K562 (cell line): ENCODE data around the gene CELA3B. TPM values are rescaled to one million over a fixed set of nuclear protein-coding genes. Genes with fewer than 3 reads are reported as not detected.

Experiments
- FOXJ3 ChIP-seq: sonication (generic); formaldehyde crosslinking; IDR thresholded peaks from 2 replicates; pipeline ENCODE4 v1.4.0; 2020; ENCODE audit warnings: mild to moderate bottlenecking, missing genetic modification reagents
- FOXK2 ChIP-seq, 2 experiments: fragments of 450-650 bp; IDR thresholded peaks in 1 of 2; conservative IDR thresholded peaks in 1 of 2; 2 replicates each; pipeline ENCODE4 v1.6.1; 2016; ENCODE audit warnings: low read depth in 2 of 2, mild to moderate bottlenecking in 1 of 2
- MEF2A ChIP-seq: IDR thresholded peaks from 2 replicates; pipeline ENCODE4 v1.6.1; 2011; ENCODE audit warnings: low read depth, mild to moderate bottlenecking, low read length, moderate library complexity; ENCODE audit not compliant: control insufficient read depth
- NCOA4 ChIP-seq: fragments of 450-650 bp; IDR thresholded peaks from 2 replicates; pipeline ENCODE4 v1.6.1; 2018; ENCODE audit warnings: mild to moderate bottlenecking; ENCODE audit not compliant: partially characterized antibody
- POLR2AphosphoS2 ChIP-seq: IDR thresholded peaks from 2 replicates; pipeline ENCODE4 v1.6.1; 2012; ENCODE audit warnings: low read length, improper control_type of control experiment
- TRIM24 ChIP-seq, 2 experiments: fragments of 450-650 bp; IDR thresholded peaks; 2 replicates each; pipeline ENCODE4 v1.6.1; 2016
- XRCC3 ChIP-seq: fragments of 450-650 bp; IDR thresholded peaks from 2 replicates; pipeline ENCODE4 v1.6.1; 2017; ENCODE audit warnings: mild to moderate bottlenecking, moderate library complexity
- ZFPM2 ChIP-seq: fragments of 250-450 bp; sonication (Bioruptor Pico); IDR thresholded peaks from 2 replicates; pipeline ENCODE4 v1.5.1; 2022; ENCODE audit warnings: mild to moderate bottlenecking
- ZNF140 ChIP-seq: fragments of 250-450 bp; sonication (Bioruptor Pico); IDR thresholded peaks from 2 replicates; pipeline ENCODE4 v1.8.0; 2021; ENCODE audit warnings: moderate library complexity, mild to moderate bottlenecking, inconsistent platforms
- ZNF184 ChIP-seq: sonication (generic); formaldehyde crosslinking; IDR thresholded peaks from 2 replicates; pipeline ENCODE4 v1.5.0; 2020; ENCODE audit warnings: missing genetic modification reagents
- ZNF311 ChIP-seq: fragments of 250-450 bp; sonication (Bioruptor Pico); IDR thresholded peaks from 2 replicates; pipeline ENCODE4 v1.4.0; 2020; ENCODE audit warnings: mild to moderate bottlenecking, moderate library complexity
- ZNF778 ChIP-seq: fragments of 450-650 bp; formaldehyde crosslinking; IDR thresholded peaks from 2 replicates; pipeline ENCODE4 v1.4.0; 2020; ENCODE audit warnings: mild to moderate bottlenecking, moderate library complexity
- polyA plus RNA-seq, 8 experiments: library from polyadenylated mRNA; depleted of rRNA in 4 of 8; stranded (reverse) in 5 of 8; unstranded in 3 of 8; fragments of >200 nt; fragmentation: Nextera tagmentation in 2 of 8; fragmentation: Illumina TruSeq in 1 of 8; extraction: Ambion mirVana in 2 of 8; extraction: Trizol in 1 of 8; gene quantifications; 2 replicates each; pipeline versions ENCODE4 v1.2.1 to v1.2.3, GENCODE V29; 2011 to 2014; ENCODE audit warnings: inconsistent platforms in 1 of 8, missing spikeins in 1 of 8
- total RNA-seq, 7 experiments: library from RNA; depleted of rRNA in 6 of 7; stranded (reverse); fragments of >200 nt in 6 of 7; fragmentation: Illumina TruSeq in 2 of 7; extraction: Trizol in 2 of 7; gene quantifications; 2 replicates each; pipeline versions ENCODE4 v1.2.1 to v1.2.3, GENCODE V29; 2011 to 2021; ENCODE audit warnings: low replicate concordance in 1 of 7
- TF ChIP-seq, protein P1 (sequence below), 2 experiments: IDR thresholded peaks in 1 of 2; conservative IDR thresholded peaks in 1 of 2; 2 replicates each; pipeline ENCODE4 v1.6.1; 2016; ENCODE audit warnings: low read depth in 2 of 2, mild to moderate bottlenecking in 1 of 2, missing compliant biosample characterization in 1 of 2, missing genetic modification characterization in 1 of 2, moderate library complexity in 1 of 2
- TF ChIP-seq, protein P2 (sequence below): fragments of 450-650 bp; IDR thresholded peaks from 2 replicates; pipeline ENCODE4 v1.6.1; 2016; ENCODE audit warnings: mild to moderate bottlenecking
- TF ChIP-seq, protein P3 (sequence below): fragments of 250-450 bp; sonication (Bioruptor Pico); IDR thresholded peaks from 2 replicates; pipeline ENCODE4 v1.6.1; 2021; ENCODE audit warnings: mild to moderate bottlenecking
- TF ChIP-seq, protein P4 (sequence below): fragments of 250-450 bp; sonication (Bioruptor Pico); IDR thresholded peaks from 2 replicates; pipeline ENCODE4 v1.5.1; 2021; ENCODE audit warnings: mild to moderate bottlenecking
- TF ChIP-seq, protein P5 (sequence below): fragments of 150-350 bp; conservative IDR thresholded peaks from 2 replicates; pipeline ENCODE4 v1.6.1; 2014; ENCODE audit warnings: low read length

CELA3B gene
- total and polyA plus RNA-seq, 9 of the 15 experiments (the other 6 are each of a cell fraction or from before 2014, with no cell fraction given) = 3.1 TPM; not detected in 8

DNA sequence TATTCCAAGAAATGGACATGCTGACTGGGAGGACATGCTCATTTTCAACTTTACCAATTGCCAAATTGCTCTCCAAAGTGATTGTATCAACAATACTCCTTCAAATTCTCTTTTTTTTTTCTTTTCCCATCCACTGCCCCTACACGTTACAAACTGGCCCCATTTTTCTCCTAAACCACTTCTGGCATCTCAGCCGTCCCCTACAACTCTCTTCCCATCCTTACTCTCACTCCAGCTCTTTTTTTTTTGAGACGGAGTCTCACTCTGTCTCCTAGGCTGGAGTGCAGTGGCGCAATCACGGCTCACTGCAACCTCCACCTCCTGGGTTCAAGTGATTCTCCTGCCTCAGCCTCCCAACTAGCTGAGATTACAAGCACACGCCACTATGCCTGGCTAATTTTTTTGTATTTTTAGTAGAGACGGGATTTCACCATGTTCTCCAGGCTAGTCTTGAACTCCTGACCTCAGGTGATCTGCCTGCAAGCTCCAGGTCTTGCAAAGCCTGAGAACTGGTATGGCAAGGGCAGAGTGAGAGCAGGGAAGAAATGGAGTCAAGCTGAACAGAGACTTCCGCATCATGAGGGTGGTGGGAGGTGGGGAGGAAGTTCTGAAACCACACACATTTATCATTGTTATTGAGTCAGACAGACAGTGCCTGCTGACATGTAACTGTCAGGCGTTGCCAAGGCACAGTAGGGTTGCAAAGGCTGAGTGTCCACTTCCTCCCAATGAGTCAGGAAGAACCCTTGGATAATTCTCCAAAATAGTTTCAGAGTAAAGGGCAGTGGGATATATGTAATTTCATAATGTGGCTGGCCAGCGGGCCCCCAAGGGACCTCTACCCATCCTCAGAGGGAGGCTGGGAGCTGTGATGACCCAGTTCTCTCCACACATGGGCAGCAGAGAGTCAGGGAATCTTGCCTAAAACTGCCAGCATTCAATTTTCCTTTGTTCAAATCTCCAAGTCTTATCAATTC lies 42.0 kb downstream of the CELA3B start (continued):
- TF ChIP-seq, protein P1, sequence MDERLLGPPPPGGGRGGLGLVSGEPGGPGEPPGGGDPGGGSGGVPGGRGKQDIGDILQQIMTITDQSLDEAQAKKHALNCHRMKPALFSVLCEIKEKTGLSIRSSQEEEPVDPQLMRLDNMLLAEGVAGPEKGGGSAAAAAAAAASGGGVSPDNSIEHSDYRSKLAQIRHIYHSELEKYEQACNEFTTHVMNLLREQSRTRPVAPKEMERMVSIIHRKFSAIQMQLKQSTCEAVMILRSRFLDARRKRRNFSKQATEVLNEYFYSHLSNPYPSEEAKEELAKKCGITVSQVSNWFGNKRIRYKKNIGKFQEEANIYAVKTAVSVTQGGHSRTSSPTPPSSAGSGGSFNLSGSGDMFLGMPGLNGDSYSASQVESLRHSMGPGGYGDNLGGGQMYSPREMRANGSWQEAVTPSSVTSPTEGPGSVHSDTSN (CRISPR knock-in tag; IDR thresholded peaks at IDR 0.05; ENCODE audit: low read depth) = peak; percentile 97
- TF ChIP-seq, protein P1 (tag; conservative IDR thresholded peaks at IDR 0.05; ENCODE audit: low read depth) = peak; percentile 99
- TF ChIP-seq ZNF778 = no peak
- TF ChIP-seq MEF2A = peak; percentile 30; the same call in 1 of the 2 replicates
- TF ChIP-seq, protein P2, sequence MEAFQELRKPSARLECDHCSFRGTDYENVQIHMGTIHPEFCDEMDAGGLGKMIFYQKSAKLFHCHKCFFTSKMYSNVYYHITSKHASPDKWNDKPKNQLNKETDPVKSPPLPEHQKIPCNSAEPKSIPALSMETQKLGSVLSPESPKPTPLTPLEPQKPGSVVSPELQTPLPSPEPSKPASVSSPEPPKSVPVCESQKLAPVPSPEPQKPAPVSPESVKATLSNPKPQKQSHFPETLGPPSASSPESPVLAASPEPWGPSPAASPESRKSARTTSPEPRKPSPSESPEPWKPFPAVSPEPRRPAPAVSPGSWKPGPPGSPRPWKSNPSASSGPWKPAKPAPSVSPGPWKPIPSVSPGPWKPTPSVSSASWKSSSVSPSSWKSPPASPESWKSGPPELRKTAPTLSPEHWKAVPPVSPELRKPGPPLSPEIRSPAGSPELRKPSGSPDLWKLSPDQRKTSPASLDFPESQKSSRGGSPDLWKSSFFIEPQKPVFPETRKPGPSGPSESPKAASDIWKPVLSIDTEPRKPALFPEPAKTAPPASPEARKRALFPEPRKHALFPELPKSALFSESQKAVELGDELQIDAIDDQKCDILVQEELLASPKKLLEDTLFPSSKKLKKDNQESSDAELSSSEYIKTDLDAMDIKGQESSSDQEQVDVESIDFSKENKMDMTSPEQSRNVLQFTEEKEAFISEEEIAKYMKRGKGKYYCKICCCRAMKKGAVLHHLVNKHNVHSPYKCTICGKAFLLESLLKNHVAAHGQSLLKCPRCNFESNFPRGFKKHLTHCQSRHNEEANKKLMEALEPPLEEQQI = no peak
- TF ChIP-seq ZNF184 (CRISPR knock-in tag) = no peak
- no peak for TF ChIP-seq NCOA4
- peak; percentile 12 to 66; a peak in 2 of 4 replicates for TF ChIP-seq TRIM24 (IDR thresholded peaks at IDR 0.05)
- TF ChIP-seq, protein P3, sequence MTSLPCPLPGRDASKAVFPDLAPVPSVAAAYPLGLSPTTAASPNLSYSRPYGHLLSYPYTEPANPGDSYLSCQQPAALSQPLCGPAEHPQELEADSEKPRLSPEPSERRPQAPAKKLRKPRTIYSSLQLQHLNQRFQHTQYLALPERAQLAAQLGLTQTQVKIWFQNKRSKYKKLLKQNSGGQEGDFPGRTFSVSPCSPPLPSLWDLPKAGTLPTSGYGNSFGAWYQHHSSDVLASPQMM (CRISPR knock-in tag) = no peak
- TF ChIP-seq ZNF140 (CRISPR knock-in tag) = no peak
- TF ChIP-seq, protein P4, sequence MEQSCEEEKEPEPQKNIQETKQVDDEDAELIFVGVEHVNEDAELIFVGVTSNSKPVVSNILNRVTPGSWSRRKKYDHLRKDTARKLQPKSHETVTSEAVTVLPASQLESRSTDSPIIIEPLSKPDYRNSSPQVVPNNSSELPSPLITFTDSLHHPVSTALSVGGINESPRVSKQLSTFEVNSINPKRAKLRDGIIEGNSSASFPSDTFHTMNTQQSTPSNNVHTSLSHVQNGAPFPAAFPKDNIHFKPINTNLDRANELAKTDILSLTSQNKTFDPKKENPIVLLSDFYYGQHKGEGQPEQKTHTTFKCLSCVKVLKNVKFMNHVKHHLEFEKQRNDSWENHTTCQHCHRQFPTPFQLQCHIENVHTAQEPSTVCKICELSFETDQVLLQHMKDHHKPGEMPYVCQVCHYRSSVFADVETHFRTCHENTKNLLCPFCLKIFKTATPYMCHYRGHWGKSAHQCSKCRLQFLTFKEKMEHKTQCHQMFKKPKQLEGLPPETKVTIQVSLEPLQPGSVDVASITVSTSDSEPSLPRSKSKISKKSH (CRISPR knock-in tag) = no peak
- no peak for TF ChIP-seq FOXK2 (conservative IDR thresholded peaks at IDR 0.05 in 1 of 2, IDR thresholded peaks at IDR 0.05 in 1 of 2; ENCODE audit: low read depth in 2 of 2)
- TF ChIP-seq ZNF311 (CRISPR knock-in tag) = peak; percentile 57; the same call in 1 of the 2 replicates
- TF ChIP-seq XRCC3 = no peak
- peak; percentile 63 for TF ChIP-seq FOXJ3 (CRISPR knock-in tag)
- TF ChIP-seq, protein P5, sequence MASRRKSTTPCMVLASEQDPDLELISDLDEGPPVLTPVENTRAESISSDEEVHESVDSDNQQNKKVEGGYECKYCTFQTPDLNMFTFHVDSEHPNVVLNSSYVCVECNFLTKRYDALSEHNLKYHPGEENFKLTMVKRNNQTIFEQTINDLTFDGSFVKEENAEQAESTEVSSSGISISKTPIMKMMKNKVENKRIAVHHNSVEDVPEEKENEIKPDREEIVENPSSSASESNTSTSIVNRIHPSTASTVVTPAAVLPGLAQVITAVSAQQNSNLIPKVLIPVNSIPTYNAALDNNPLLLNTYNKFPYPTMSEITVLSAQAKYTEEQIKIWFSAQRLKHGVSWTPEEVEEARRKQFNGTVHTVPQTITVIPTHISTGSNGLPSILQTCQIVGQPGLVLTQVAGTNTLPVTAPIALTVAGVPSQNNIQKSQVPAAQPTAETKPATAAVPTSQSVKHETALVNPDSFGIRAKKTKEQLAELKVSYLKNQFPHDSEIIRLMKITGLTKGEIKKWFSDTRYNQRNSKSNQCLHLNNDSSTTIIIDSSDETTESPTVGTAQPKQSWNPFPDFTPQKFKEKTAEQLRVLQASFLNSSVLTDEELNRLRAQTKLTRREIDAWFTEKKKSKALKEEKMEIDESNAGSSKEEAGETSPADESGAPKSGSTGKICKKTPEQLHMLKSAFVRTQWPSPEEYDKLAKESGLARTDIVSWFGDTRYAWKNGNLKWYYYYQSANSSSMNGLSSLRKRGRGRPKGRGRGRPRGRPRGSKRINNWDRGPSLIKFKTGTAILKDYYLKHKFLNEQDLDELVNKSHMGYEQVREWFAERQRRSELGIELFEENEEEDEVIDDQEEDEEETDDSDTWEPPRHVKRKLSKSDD = no peak
- TF ChIP-seq ZFPM2 (CRISPR knock-in tag) = no peak
- TF ChIP-seq POLR2AphosphoS2 = no peak
